CD4-positive, alpha-beta T cell treated with Interferon gamma for 1 hour (primary cell): Measurements from ENCODE around the gene TMIGD3.

Experiments
- DNase-seq: peaks from one replicate; pipeline ENCODE4 v3.0.0-alpha.2; 2020

Gene TMIGD3

DNA sequence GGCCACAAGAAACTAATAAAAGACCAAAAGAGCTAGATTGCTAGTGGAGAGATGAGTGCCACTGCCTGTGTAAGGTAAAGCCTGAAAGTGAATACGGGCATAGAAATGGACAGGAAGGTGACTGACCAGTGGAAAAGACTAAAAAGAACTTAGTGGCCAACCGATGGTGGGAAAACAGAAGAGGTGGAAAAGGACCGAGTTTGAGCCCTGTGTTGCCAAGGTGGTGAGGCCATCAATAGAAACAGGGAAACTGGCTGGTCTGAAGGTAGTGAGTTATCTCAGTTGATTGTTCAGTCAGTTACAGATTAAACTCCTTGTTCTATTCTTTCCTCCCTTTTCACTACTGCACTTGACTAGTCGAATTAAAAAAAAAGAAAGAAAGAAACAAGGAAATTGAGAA, 56.9 kb downstream of the TMIGD3 start:
- DNase-seq, result no peak

DNA sequence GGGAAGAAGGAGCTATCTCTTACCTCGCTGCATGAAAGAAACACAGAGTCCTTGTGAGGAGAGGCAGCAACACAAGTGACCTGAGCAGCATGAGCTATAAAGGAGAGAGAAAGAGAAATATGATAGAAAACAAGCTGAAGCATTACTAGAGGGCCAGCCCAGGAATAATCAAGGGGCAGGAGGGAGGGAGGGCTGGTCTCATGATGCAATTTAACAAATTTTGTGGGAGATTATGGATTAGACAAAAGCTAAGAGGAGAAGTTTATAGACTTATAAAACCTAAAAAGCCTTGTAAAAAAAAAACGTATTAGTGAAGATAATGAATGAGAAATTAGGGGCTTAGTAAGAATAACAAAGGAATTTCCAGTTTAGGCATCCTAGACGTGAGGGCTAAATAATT, 59.4 kb downstream of the TMIGD3 start:
- no peak for DNase-seq

DNA sequence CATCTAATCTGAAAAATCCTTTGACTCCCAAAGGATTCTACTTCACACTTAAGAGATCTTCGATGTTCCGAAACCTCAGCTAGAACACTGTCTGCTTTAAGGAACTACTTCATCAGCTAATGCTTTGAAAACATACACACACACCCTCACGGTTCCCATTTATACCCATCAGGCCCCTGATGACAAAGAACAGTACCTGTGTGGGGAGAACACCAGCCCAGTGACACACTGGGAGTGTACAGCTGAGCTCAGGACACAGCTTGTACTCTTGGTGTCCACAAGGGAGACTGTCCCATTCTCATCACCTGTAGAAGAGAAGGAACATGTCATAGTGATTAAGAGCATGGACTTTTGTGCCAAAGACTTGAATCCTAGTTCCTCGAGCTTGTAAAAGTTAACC, 61.0 kb downstream of the TMIGD3 start:
- DNase-seq, result no peak

DNA sequence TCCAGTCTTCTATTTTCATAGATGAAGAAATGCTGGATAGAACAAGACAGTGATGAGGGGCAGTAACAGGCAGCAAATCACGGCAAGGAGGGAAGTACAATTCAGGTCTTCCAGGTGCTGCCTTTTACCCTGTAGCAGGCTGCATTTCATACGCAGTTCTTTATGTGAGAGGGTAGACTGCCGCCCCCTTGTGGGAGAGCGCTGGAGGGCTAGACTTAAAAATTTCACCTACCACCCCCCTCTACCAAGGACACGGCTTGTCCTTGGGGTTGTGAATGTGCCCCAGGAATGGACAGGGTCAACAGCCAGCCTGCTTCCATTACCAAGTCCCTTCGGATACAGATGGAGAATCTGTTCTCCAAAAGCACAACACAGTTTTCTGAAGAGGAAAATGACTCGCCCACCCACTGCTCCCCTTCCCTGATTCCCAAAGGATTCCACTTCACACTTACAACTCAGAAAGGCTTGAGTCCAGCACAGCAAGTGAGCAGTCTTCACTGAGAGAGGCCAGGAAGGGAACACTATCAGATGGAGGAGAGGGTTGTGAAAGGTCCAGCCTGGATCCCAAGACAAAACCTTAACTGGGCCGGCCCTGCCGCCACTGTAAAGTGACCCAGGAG, 61.8 kb downstream of the TMIGD3 start:
- peak; percentile 61 for DNase-seq

DNA sequence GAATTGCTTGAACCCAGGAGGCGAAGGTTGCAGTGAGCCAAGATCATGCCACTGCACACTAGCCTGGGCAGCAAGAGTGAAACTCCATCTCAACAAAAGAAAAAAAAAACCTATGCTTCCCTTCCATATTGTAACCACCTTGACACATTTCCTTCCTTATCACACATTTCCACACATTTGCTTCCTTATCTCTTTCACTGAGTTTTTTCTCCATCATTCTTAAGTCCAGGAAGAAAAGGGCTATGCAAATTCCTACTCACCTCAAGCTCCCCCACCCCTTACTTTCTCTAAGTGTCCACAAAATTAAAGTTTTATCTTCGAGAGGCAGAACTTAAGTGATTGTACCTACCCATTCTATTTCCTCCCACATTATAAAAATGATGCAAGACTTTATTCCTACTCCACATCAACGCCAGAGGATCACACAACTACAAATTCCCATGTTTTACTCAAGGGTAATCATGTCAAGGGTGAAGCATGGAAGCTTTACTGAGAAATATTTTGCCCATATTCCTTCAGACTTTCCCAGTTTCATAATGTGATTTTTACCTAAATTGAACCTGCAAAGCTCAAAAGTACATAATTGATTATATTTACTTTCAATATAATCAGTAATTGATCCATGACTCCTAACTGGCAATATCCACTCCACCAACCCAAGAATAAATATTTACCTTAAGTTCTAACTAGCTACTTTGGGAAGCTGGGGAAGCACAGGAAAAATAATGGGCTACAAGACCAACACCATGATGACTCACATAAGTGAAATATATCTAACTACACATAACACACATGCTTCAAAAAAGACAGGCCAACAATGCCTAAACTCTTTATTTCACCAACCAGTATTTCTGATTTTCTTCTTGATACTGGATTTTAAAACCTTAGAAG, 63.7 kb downstream of the TMIGD3 start:
- DNase-seq, result no peak

DNA sequence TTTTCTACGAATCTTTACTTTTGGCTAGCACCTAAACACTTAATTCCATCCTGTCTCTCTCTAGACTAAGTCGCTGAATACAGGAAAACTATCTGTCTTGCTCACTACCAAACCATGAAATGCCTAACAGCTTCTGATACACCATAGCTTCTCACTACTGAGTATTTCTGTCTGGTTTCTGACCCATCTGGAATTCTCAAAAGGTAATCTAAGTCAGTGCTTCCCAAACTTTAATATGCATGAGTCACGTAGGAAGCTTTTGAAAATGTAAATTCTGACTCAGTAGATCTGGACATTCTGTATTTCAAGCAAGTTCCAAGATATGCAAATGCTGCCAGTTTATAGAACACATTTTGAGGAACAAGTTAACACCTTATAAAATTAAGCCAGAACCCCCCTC, 66.7 kb downstream of the TMIGD3 start:
- no peak for DNase-seq
